H1 (cell line): ENCODE data around the gene DYRK1B. TPM values are rescaled to one million over a fixed set of nuclear protein-coding genes. Genes with fewer than 3 reads are reported as not detected.

Experiments
- CTCF ChIA-PET: fragments of 300-600 bp; sonication (Branson Sonifier 250); formaldehyde crosslinking; loops from one replicate; lab custom pipeline; 2021; ENCODE audit not compliant: partially characterized antibody; lab: Charles Lee
- POLR2A ChIA-PET: fragments of 300-600 bp; sonication (Branson Sonifier 250); formaldehyde crosslinking; loops from one replicate; lab custom pipeline; 2021; ENCODE audit warnings: inconsistent platforms; ENCODE audit not compliant: partially characterized antibody; lab: Charles Lee
- DNase-seq, 2 experiments: peaks; one replicate each; pipeline versions ENCODE4 v3.0.0 to v3.0.0-alpha.2; 2010 to 2022; ENCODE audit warnings: low spot score in 2 of 2, low read depth in 1 of 2, mixed read lengths in 1 of 2
- FAIRE-seq: peaks from 2 replicates; lab custom pipeline; 2011; peaks lifted over from hg19 to GRCh38; lab: Jason Lieb, UNC
- H2AFZ ChIP-seq: 2 replicates; pipeline ENCODE4 v1.8.1; 2012; ENCODE audit warnings: low read length, inconsistent platforms
- H2AK5ac ChIP-seq: 2 replicates; pipeline ENCODE4 v1.6.1; 2013; ENCODE audit warnings: low read depth, low read length
- H2BK120ac ChIP-seq: replicated peaks from 2 replicates; pipeline ENCODE3; 2013; ENCODE audit warnings: low read depth, low read length, inconsistent platforms
- H2BK12ac ChIP-seq: 2 replicates; pipeline ENCODE4 v1.6.1; 2013; ENCODE audit warnings: low read depth, low read length
- H2BK15ac ChIP-seq: 2 replicates; pipeline ENCODE4 v1.6.1; 2013; ENCODE audit warnings: low read length
- H2BK20ac ChIP-seq: 2 replicates; pipeline ENCODE4 v1.6.1; 2013; ENCODE audit warnings: low read length
- H2BK5ac ChIP-seq: 2 replicates; pipeline ENCODE4 v1.6.1; 2013; ENCODE audit warnings: low read depth, low read length
- H3K14ac ChIP-seq: 2 replicates; pipeline ENCODE4 v1.6.1; 2013; ENCODE audit warnings: inconsistent platforms; ENCODE audit not compliant: insufficient read length
- H3K18ac ChIP-seq: 2 replicates; pipeline ENCODE4 v1.6.1; 2013; ENCODE audit warnings: low read length; ENCODE audit errors: extremely low read depth
- H3K23ac ChIP-seq: 2 replicates; pipeline ENCODE4 v1.6.1; 2013; ENCODE audit warnings: inconsistent platforms; ENCODE audit not compliant: insufficient read length
- H3K23me2 ChIP-seq: 2 replicates; pipeline ENCODE4 v1.6.1; 2013; ENCODE audit warnings: low read depth, low read length
- H3K27ac ChIP-seq: 2 replicates; pipeline ENCODE4 v1.6.1; 2011; ENCODE audit warnings: low read depth, low read length, inconsistent platforms
- H3K27me3 ChIP-seq, 4 experiments: replicated peaks in 1 of 4; 1 replicate in 1 of 4; 2 replicates in 3 of 4; pipeline versions ENCODE4 v1.6.1 to v1.8.1; 2011 to 2013; ENCODE audit warnings: low read length in 3 of 4, mild to moderate bottlenecking in 3 of 4, inconsistent platforms in 2 of 4, mixed read lengths in 2 of 4, moderate library complexity in 1 of 4; ENCODE audit not compliant: control insufficient read depth in 3 of 4, insufficient read depth in 3 of 4; ENCODE audit errors: extremely low read depth in 1 of 4
- H3K36me3 ChIP-seq, 4 experiments: 2 replicates each; pipeline versions ENCODE4 v1.6.1 to v1.8.1; 2011 to 2013; ENCODE audit warnings: mild to moderate bottlenecking in 4 of 4, low read length in 3 of 4, moderate library complexity in 2 of 4, control low read depth in 1 of 4, inconsistent platforms in 1 of 4; ENCODE audit not compliant: insufficient read depth in 4 of 4, control insufficient read depth in 2 of 4
- H3K4ac ChIP-seq: replicated peaks from 2 replicates; pipeline ENCODE3; 2013; ENCODE audit warnings: low read length, low read depth, mixed read lengths, inconsistent platforms; ENCODE audit not compliant: insufficient read length
- H3K4me1 ChIP-seq, 4 experiments: replicated peaks in 1 of 4; 1 replicate in 1 of 4; 2 replicates in 3 of 4; pipeline versions ENCODE4 v1.6.1 to v1.8.1; 2011 to 2013; ENCODE audit warnings: low read length in 3 of 4, inconsistent platforms in 2 of 4, mixed read lengths in 1 of 4; ENCODE audit not compliant: insufficient read depth in 4 of 4, control insufficient read depth in 3 of 4
- H3K4me2 ChIP-seq, 2 experiments: 2 replicates each; pipeline versions ENCODE4 v1.6.1 to v1.8.1; 2011 to 2013; ENCODE audit warnings: low read depth in 2 of 2, low read length in 2 of 2, control low read depth in 1 of 2, inconsistent platforms in 1 of 2, mild to moderate bottlenecking in 1 of 2; ENCODE audit not compliant: insufficient read depth in 1 of 2
- H3K4me3 ChIP-seq, 4 experiments: fragments of 200-600, 300-600 bp in 1 of 4; sonication (generic), shearing (Covaris generic), sonication (Bioruptor Twin) in 1 of 4; 2 replicates each; pipeline versions ENCODE4 v1.5.1 to v1.8.1; 2011 to 2016; ENCODE audit warnings: low read length in 4 of 4, low read depth in 3 of 4, control low read depth in 2 of 4, inconsistent platforms in 2 of 4, mild to moderate bottlenecking in 2 of 4, mixed read lengths in 1 of 4, moderate library complexity in 1 of 4; ENCODE audit not compliant: insufficient read depth in 2 of 4; ENCODE audit errors: extremely low read depth in 1 of 4
- H3K56ac ChIP-seq: replicated peaks from 2 replicates; pipeline ENCODE3; 2013; ENCODE audit warnings: low read depth, mild to moderate bottlenecking, mixed read lengths, low read length, inconsistent platforms; ENCODE audit not compliant: insufficient read length
- H3K79me1 ChIP-seq: 2 replicates; pipeline ENCODE4 v1.6.1; 2013; ENCODE audit warnings: low read depth, low read length, control low read depth
- H3K79me2 ChIP-seq, 2 experiments: 2 replicates each; pipeline versions ENCODE4 v1.6.1 to v1.8.1; 2012 to 2013; ENCODE audit warnings: low read length in 2 of 2, mild to moderate bottlenecking in 2 of 2, inconsistent platforms in 1 of 2; ENCODE audit not compliant: insufficient read depth in 2 of 2, control insufficient read depth in 1 of 2
- H3K9ac ChIP-seq, 4 experiments: replicated peaks in 1 of 4; 1 replicate in 1 of 4; 2 replicates in 3 of 4; pipeline versions ENCODE4 v1.6.1 to v1.8.1; 2011 to 2013; ENCODE audit warnings: low read depth in 3 of 4, low read length in 3 of 4, control low read depth in 2 of 4, mild to moderate bottlenecking in 2 of 4, moderate library complexity in 2 of 4, inconsistent platforms in 1 of 4; ENCODE audit errors: extremely low read depth in 1 of 4
- H3K9me3 ChIP-seq, 2 experiments: 2 replicates each; pipeline versions ENCODE4 v1.6.1 to v1.8.1; 2012 to 2013; ENCODE audit warnings: mild to moderate bottlenecking in 2 of 2, moderate library complexity in 2 of 2, control low read depth in 1 of 2, inconsistent platforms in 1 of 2, low read depth in 1 of 2, low read length in 1 of 2, mixed read lengths in 1 of 2; ENCODE audit not compliant: insufficient read depth in 2 of 2
- H4K20me1 ChIP-seq, 2 experiments: replicated peaks in 1 of 2; 2 replicates each; pipeline versions ENCODE3 to v1.8.1; 2011 to 2013; ENCODE audit warnings: inconsistent platforms in 2 of 2, low read length in 2 of 2, mild to moderate bottlenecking in 1 of 2; ENCODE audit not compliant: insufficient read depth in 2 of 2, control insufficient read depth in 1 of 2
- H4K5ac ChIP-seq: 2 replicates; pipeline ENCODE4 v1.6.1; 2013; ENCODE audit warnings: low read length, low read depth, mixed read lengths, inconsistent platforms; ENCODE audit not compliant: insufficient read length
- H4K8ac ChIP-seq: 2 replicates; pipeline ENCODE4 v1.8.0; 2013; ENCODE audit warnings: mild to moderate bottlenecking, moderate library complexity, low read length, inconsistent platforms; ENCODE audit not compliant: insufficient read depth; ENCODE audit errors: extremely low read depth
- H4K91ac ChIP-seq: replicated peaks from 2 replicates; pipeline ENCODE3; 2013; ENCODE audit warnings: low read length, mixed read lengths, inconsistent platforms; ENCODE audit not compliant: insufficient read length
- ASH2L ChIP-seq: fragments of 200-600, 300-600 bp; sonication (generic); IDR thresholded peaks from one replicate; pipeline ENCODE4 v1.7.1; 2017; ENCODE audit warnings: low read length
- BCL11A ChIP-seq, 2 experiments: IDR thresholded peaks; one replicate each; pipeline ENCODE4 v1.6.1; 2011; ENCODE audit warnings: low read depth in 2 of 2, low read length in 2 of 2, mild to moderate bottlenecking in 2 of 2
- CBX5 ChIP-seq: fragments of 300-800, 300-1000 bp; sonication (generic); IDR thresholded peaks from 2 replicates; pipeline ENCODE4 v1.7.1; 2016; ENCODE audit warnings: antibody characterized with exemption, low read length, low read depth
- CTBP2 ChIP-seq: IDR thresholded peaks from 2 replicates; pipeline ENCODE4 v1.7.0; 2011; ENCODE audit warnings: borderline replicate concordance, mild to moderate bottlenecking, moderate library complexity, mixed read lengths, low read length; ENCODE audit not compliant: insufficient read depth, insufficient read length
- EZH2 ChIP-seq: fragments of 200-600 bp; sonication (generic); IDR thresholded peaks from 2 replicates; pipeline ENCODE4 v1.7.1; 2012; ENCODE audit warnings: low read depth, mild to moderate bottlenecking, moderate library complexity, low read length, inconsistent platforms; ENCODE audit not compliant: severe bottlenecking
- JUN ChIP-seq: IDR thresholded peaks from 2 replicates; pipeline ENCODE4 v1.6.1; 2011; ENCODE audit warnings: low read depth, mild to moderate bottlenecking, improper control_type of control experiment, low read length
- ZNF274 ChIP-seq: IDR thresholded peaks from 2 replicates; pipeline ENCODE4 v1.7.0; 2012; ENCODE audit warnings: low read length, borderline replicate concordance; ENCODE audit errors: extremely low read depth
- WGBS, 2 experiments: shearing (Covaris generic) in 1 of 2; methylation state at CpG; one replicate each; pipeline versions ENCODE4 v1.1.6 to v1.1.7; 2013 to 2015; ENCODE audit warnings: low lambda C conversion rate in 2 of 2, mixed read lengths in 2 of 2, inconsistent platforms in 1 of 2, low coverage in 1 of 2, missing lambda C conversion rate in 1 of 2; ENCODE audit not compliant: insufficient replicate concordance in 2 of 2, insufficient coverage in 1 of 2, insufficient read length in 1 of 2; ENCODE audit errors: extremely low coverage in 1 of 2, missing lambda C conversion rate in 1 of 2; 5-methylcytosine and 5-hydroxymethylcytosine counted together
- polyA plus RNA-seq, 7 experiments: library from polyadenylated mRNA; depleted of rRNA in 3 of 7; stranded (reverse) in 5 of 7; unstranded in 2 of 7; fragments of >200 nt in 5 of 7; fragments of 200-250 nt in 2 of 7; gene quantifications; 1 replicate in 5 of 7; 2 replicates in 1 of 7; 4 replicates in 1 of 7; pipeline versions ENCODE4 v1.2.1 to v1.2.3, GENCODE V29; 2011 to 2013; ENCODE audit warnings: missing spikeins in 2 of 7, mixed read lengths in 2 of 7
- total RNA-seq: library from RNA; stranded (reverse); fragmentation: NEBNext Ultra II Directional; extraction: Animal tissue kit (Norgen Biotek cat#: 25700); gene quantifications from 2 replicates; pipeline ENCODE4 v1.2.1, GENCODE V29; 2021
- TF ChIP-seq, protein P1 (sequence below): IDR thresholded peaks from 2 replicates; pipeline ENCODE4 v1.6.1; 2012; ENCODE audit warnings: inconsistent platforms

DYRK1B gene
- total and polyA plus RNA-seq, 2 of the 8 experiments (the other 6 are each of a cell fraction or from before 2014, with no cell fraction given), result 6.9 to 14.8 TPM

DNA sequence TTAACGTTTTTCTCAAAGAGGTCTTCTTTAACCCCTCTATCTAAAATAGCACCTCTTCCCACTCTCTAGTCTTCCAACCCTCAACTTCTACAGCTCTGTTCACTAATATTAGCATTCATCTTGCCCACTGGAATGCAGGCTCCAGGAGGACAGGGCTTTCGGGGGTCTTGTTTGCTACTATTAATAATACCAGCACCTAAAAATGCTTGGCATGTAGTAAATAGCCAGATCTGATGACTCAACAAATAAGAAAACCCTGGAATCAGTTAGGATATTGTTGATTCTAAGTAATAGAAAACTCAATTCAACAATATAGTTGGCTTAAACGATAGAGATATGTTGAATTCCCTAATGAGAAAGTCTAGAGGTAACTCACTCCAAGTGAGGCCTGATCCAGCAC, 14.2 kb downstream of the DYRK1B start:
- no peak overlapping the region for H3K18ac ChIP-seq
- TF ChIP-seq JUN (no peak), CTBP2 (no peak), BCL11A (IDR thresholded peaks at IDR 0.05; ENCODE audit: low read depth in 2 of 2, low read length in 2 of 2) (no peak), CBX5 (no peak), ASH2L (no peak), EZH2 (no peak), ZNF274 (no peak)
- TF ChIP-seq, protein P1, sequence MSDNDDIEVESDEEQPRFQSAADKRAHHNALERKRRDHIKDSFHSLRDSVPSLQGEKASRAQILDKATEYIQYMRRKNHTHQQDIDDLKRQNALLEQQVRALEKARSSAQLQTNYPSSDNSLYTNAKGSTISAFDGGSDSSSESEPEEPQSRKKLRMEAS, result no peak
- no peak overlapping the region for H2BK20ac ChIP-seq
- H3K56ac ChIP-seq, result no peak overlapping the region
- 0 out of 4 replicates have a peak, but pooled peaks cover 0 to 2% of the 10 kb centered on the region in 2 experiments for H3K79me2 ChIP-seq
- no peaks in the 10 kb centered on the region for H3K27me3 ChIP-seq
- H3K9ac ChIP-seq, result no peak overlapping the region
- H4K8ac ChIP-seq, result no peak overlapping the region
- FAIRE-seq (no peak), DNase-seq (no peak)
- no peak overlapping the region for H3K14ac ChIP-seq
- WGBS, 2 experiments, result 94% methylated on average over 3 of the region's 3 CpGs; no CpG with 5 or more reads in 1 of the 2 experiments
- peaks cover 9% of the 10 kb centered on the region for H3K23me2 ChIP-seq
- H2BK12ac ChIP-seq, result no peak overlapping the region
- no peak overlapping the region for H4K91ac ChIP-seq
- no peak overlapping the region for H2BK120ac ChIP-seq
- H2BK5ac ChIP-seq, result no peak overlapping the region
- no peak overlapping the region for H4K5ac ChIP-seq
- H2AFZ ChIP-seq, result no peak overlapping the region
- no peaks in the 10 kb centered on the region for H3K9me3 ChIP-seq
- no peak overlapping the region for H3K23ac ChIP-seq
- H3K4me3 ChIP-seq, result no peak overlapping the region
- no peak overlapping the region for H3K4ac ChIP-seq
- ChIA-PET POLR2A (interaction anchor here (0.8 to 1.5 kb wide), 2 partner anchors 9 to 14 kb away, joined by 3 to 4 read pairs; partner anchors contain the start of gene DYRK1B), CTCF (interaction anchor here (2.0 kb wide), 1 partner anchor 27 kb away, joined by 6 read pairs; no protein-coding TSS in a partner anchor)
- H2AK5ac ChIP-seq, result no peak overlapping the region
- H3K4me2 ChIP-seq, result no peak overlapping the region
- no peaks in the 10 kb centered on the region for H4K20me1 ChIP-seq
- H3K79me1 ChIP-seq, result no peaks in the 10 kb centered on the region; the same call in none of the 2 replicates
- no peak overlapping the region for H3K27ac ChIP-seq
- H3K4me1 ChIP-seq, result peaks cover 0 to 4% (median under 1%) of the 10 kb centered on the region in 4 experiments; a peak in 2 of 7 replicates
- H2BK15ac ChIP-seq, result no peak overlapping the region
- no peaks in the 10 kb centered on the region; a peak in 1 of 8 replicates for H3K36me3 ChIP-seq
